ENCODE data around the gene STX12. TPM values are rescaled to one million over a fixed set of nuclear protein-coding genes. Genes with fewer than 3 reads are reported as not detected.

STX12 gene
- 57.6 and 79.6 TPM in 2 replicates for total RNA-seq (ENCODE audit: low replicate concordance)

- DNase-seq (ENCODE audit: low read depth): peak; percentile 100
- H3K4me3 ChIP-seq (ENCODE audit: low read depth, low read length): peak within 1 kb of the TSS; percentile 94
- no peak for TF ChIP-seq CTCF (IDR thresholded peaks at IDR 0.05; ENCODE audit: insufficient read depth, low read length)
Measured at GRCh38 chr1:27772932-27773825, at the start of gene STX12. TSS of gene STX12 (plus strand) at chr1:27773219. CDS start at chr1:27773308, 89 bp downstream.

- peak overlapping the region; percentile 54 for H3K4me3 ChIP-seq (ENCODE audit: low read depth, low read length)
- no peak for TF ChIP-seq CTCF (IDR thresholded peaks at IDR 0.05; ENCODE audit: insufficient read depth, low read length)
- DNase-seq (ENCODE audit: low read depth): peak; percentile 15
Measured at GRCh38 chr1:27724961-27725373, 48.1 kb upstream of the STX12 start.

DNA sequence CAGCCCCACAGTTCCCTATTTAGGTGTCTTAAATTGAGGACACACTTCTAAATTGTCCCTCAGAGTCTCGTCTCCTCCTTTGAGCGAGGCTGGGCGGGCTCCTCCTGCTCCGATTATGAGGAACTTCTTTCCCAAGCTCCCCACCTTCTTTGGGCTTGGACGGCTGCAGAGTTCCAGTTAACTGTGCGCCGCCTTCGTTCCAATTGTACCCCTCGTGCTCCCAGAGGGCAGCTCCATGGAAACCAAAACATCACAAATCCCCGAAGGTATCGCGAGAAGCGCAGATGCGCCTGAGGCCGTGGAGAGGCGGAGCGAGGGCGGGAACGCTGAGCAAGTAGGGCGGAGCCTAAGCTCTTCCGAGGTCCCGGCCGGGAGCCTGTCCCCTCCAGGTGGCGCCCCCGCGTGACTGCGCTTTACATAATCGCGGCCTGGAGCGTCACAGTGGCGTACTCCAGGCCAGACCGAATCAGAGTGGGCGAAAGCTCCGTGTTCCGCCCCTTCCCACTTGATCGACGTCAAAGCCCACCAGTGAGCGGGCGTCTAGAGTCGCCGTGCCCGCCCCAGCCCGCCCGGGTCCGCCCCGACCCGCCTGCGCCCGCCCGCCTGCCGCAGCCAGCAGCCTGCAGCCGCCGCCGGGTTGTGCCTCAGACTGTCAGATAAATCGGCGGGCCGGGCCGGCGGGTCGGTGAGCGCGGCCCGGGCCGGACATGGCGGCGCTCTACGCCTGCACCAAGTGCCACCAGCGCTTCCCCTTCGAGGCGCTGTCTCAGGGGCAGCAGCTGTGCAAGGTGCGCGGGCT is 47.4 kb upstream of the STX12 start, which contains the start of gene FAM76A:
FAM76A (plus strand) TSS at position 588 of the 799 bp plus-strand sequence; CDS start at position 708, 120 bp downstream.
- peak within 1 kb of the TSS; percentile 88 for H3K4me3 ChIP-seq (ENCODE audit: low read depth, low read length)
- DNase-seq (ENCODE audit: low read depth): peak; percentile 99
- TF ChIP-seq CTCF (IDR thresholded peaks at IDR 0.05; ENCODE audit: insufficient read depth, low read length): peak; percentile 14

- no peak for TF ChIP-seq CTCF (IDR thresholded peaks at IDR 0.05; ENCODE audit: insufficient read depth, low read length)
Measured at GRCh38 chr1:27726173-27727044, 46.6 kb upstream of the STX12 start.

GRCh38 chr1:27727126-27727525 is 45.9 kb upstream of the STX12 start:
- no peak for TF ChIP-seq CTCF (IDR thresholded peaks at IDR 0.05; ENCODE audit: insufficient read depth, low read length)
- DNase-seq (ENCODE audit: low read depth): peak; percentile 58
- H3K4me3 ChIP-seq (ENCODE audit: low read depth, low read length): peak overlapping the region; percentile 88

More at GRCh38 chr1:27726173-27727044, 46.6 kb upstream of the STX12 start:
- peak overlapping the region; percentile 88 for H3K4me3 ChIP-seq (ENCODE audit: low read depth, low read length)
- DNase-seq (ENCODE audit: low read depth): peak; percentile 33

GRCh38 chr1:27736252-27736651 is 36.8 kb upstream of the STX12 start:
- no peak for TF ChIP-seq CTCF (IDR thresholded peaks at IDR 0.05; ENCODE audit: insufficient read depth, low read length)
- H3K4me3 ChIP-seq (ENCODE audit: low read depth, low read length): no peak overlapping the region
- DNase-seq (ENCODE audit: low read depth): no peak

All from fibroblast of the aortic adventitia (primary cell).